Stimulated activated CD8-positive, alpha-beta memory T cell treated with anti-CD3 and anti-CD28 coated beads, Interleukin-2, amount 100 ng/mL, for 1 hour (primary cell): ENCODE results near the gene ADGRL3.
"Not testable (repeated sequence)": the region's sequence is repeated elsewhere in the genome, so short reads cannot be mapped to it uniquely, and the experiment has no call there.

Experiments used
- DNase-seq, 2 donors: peaks; one replicate each; pipeline ENCODE4 v3.0.0-alpha.2; 2020; ENCODE audit warnings: low read depth in 2 of 2

ADGRL3 gene

GRCh38 chr4:61805227-61805626 is 605.1 kb downstream of the ADGRL3 start:
- no peak for DNase-seq

- no peak for DNase-seq
Observed at GRCh38 chr4:61805979-61806378, 605.9 kb downstream of the ADGRL3 start.

GRCh38 chr4:61812171-61812570 is 612.0 kb downstream of the ADGRL3 start:
- no peak for DNase-seq

- DNase-seq: no peak
Observed at GRCh38 chr4:61817071-61817470, 616.9 kb downstream of the ADGRL3 start.

GRCh38 chr4:61820136-61820535 is 620.0 kb downstream of the ADGRL3 start:
- DNase-seq: no peak

- DNase-seq: no peak
Observed at GRCh38 chr4:61824454-61824853, 624.3 kb downstream of the ADGRL3 start.

GRCh38 chr4:61827907-61828391 is 627.8 kb downstream of the ADGRL3 start:
- no peak for DNase-seq

- DNase-seq: no peak
Observed at GRCh38 chr4:61828960-61829359, 628.8 kb downstream of the ADGRL3 start.

- no peak for DNase-seq
Observed at GRCh38 chr4:61831987-61832386, 631.9 kb downstream of the ADGRL3 start.

- no peak for DNase-seq
Observed at GRCh38 chr4:61837395-61837794, 637.3 kb downstream of the ADGRL3 start.

GRCh38 chr4:61838072-61838471 is 637.9 kb downstream of the ADGRL3 start:
- no peak for DNase-seq

GRCh38 chr4:61841714-61842113 is 641.6 kb downstream of the ADGRL3 start:
- DNase-seq: no peak

GRCh38 chr4:61851126-61851525 is 651.0 kb downstream of the ADGRL3 start:
- DNase-seq: no peak

GRCh38 chr4:61852105-61852504 is 652.0 kb downstream of the ADGRL3 start:
- DNase-seq: not testable (repeated sequence)

- no peak for DNase-seq
Observed at GRCh38 chr4:61853041-61853440, 652.9 kb downstream of the ADGRL3 start.

- no peak for DNase-seq
Observed at GRCh38 chr4:61860376-61860775, 660.2 kb downstream of the ADGRL3 start.

GRCh38 chr4:61864286-61864685 is 664.2 kb downstream of the ADGRL3 start:
- no peak for DNase-seq

- DNase-seq: no peak
Observed at GRCh38 chr4:61866378-61867030, 666.4 kb downstream of the ADGRL3 start.

GRCh38 chr4:61872983-61873382 is 672.9 kb downstream of the ADGRL3 start:
- DNase-seq: no peak

GRCh38 chr4:61877266-61877665 is 677.1 kb downstream of the ADGRL3 start:
- DNase-seq: no peak

GRCh38 chr4:61877893-61878292 is 677.8 kb downstream of the ADGRL3 start:
- no peak for DNase-seq

- no peak for DNase-seq
Observed at GRCh38 chr4:61882381-61882780, 682.3 kb downstream of the ADGRL3 start.

GRCh38 chr4:61886131-61886530 is 686.0 kb downstream of the ADGRL3 start:
- no peak for DNase-seq

- no peak for DNase-seq
Observed at GRCh38 chr4:61889117-61889516, 689.0 kb downstream of the ADGRL3 start.
